K562 (cell line): ENCODE data around the gene CIAO2A. TPM values are rescaled to one million over a fixed set of nuclear protein-coding genes. Genes with fewer than 3 reads are reported as not detected.

ENCODE experiments used
- CBFA2T3 ChIP-seq: fragments of 450-650 bp; IDR thresholded peaks from 2 replicates; pipeline ENCODE4 v1.6.1; 2017
- CREB3 ChIP-seq: fragments of 450-650 bp; conservative IDR thresholded peaks from 2 replicates; pipeline ENCODE4 v1.6.1; 2016; ENCODE audit warnings: missing genetic modification characterization, low read depth, mild to moderate bottlenecking, missing compliant biosample characterization, moderate library complexity
- ELF1 ChIP-seq: fragments of 200-800 bp; sonication (Bioruptor generic); IDR thresholded peaks from 2 replicates; pipeline ENCODE4 v1.6.1; 2016; ENCODE audit warnings: missing genetic modification characterization, missing compliant biosample characterization
- ETS2 ChIP-seq: IDR thresholded peaks from 2 replicates; pipeline ENCODE4 v1.6.1; 2016; ENCODE audit warnings: borderline replicate concordance, missing genetic modification characterization, mild to moderate bottlenecking, moderate library complexity, missing compliant biosample characterization; ENCODE audit not compliant: poor library complexity, severe bottlenecking
- FOXJ2 ChIP-seq: fragments of 200-800 bp; sonication (Bioruptor generic); IDR thresholded peaks from 2 replicates; pipeline ENCODE4 v1.6.1; 2016; ENCODE audit warnings: missing genetic modification characterization, missing compliant biosample characterization
- GABPA ChIP-seq: fragments of 200-800 bp; sonication (Bioruptor generic); conservative IDR thresholded peaks from 2 replicates; pipeline ENCODE4 v1.6.1; 2016; ENCODE audit warnings: low read depth, missing genetic modification characterization, missing compliant biosample characterization
- HCFC1 ChIP-seq: IDR thresholded peaks from 2 replicates; pipeline ENCODE4 v1.6.1; 2012; ENCODE audit warnings: low read depth, low read length, improper control_type of control experiment
- NR2C2 ChIP-seq, 2 experiments: fragments of 200-800 bp in 1 of 2; sonication (Bioruptor generic) in 1 of 2; sonication (generic) in 1 of 2; formaldehyde crosslinking in 1 of 2; IDR thresholded peaks; 2 replicates each; pipeline versions ENCODE4 v1.6.1 to v1.8.0; 2016 to 2022; ENCODE audit warnings: mild to moderate bottlenecking in 1 of 2, missing compliant biosample characterization in 1 of 2, missing genetic modification characterization in 1 of 2, missing genetic modification reagents in 1 of 2
- NR4A1 ChIP-seq, 2 experiments: fragments of 250-450 bp in 1 of 2; fragments of 450-650 bp in 1 of 2; sonication (Bioruptor Pico) in 1 of 2; IDR thresholded peaks; 2 replicates each; pipeline versions ENCODE4 v1.4.0 to v1.6.1; 2016 to 2020; ENCODE audit warnings: mild to moderate bottlenecking in 2 of 2, missing compliant biosample characterization in 1 of 2, missing genetic modification characterization in 1 of 2, moderate library complexity in 1 of 2
- RUNX1 ChIP-seq: sonication (generic); IDR thresholded peaks from 2 replicates; pipeline ENCODE4 v1.6.1; 2016; ENCODE audit warnings: antibody characterized with exemption, low read depth
- SOX6 ChIP-seq: fragments of 450-650 bp; IDR thresholded peaks from 2 replicates; pipeline ENCODE4 v1.6.1; 2014; ENCODE audit warnings: mild to moderate bottlenecking
- USF2 ChIP-seq: sonication (generic); formaldehyde crosslinking; IDR thresholded peaks from 2 replicates; pipeline ENCODE4 v1.5.0; 2020; ENCODE audit warnings: missing genetic modification reagents
- XRCC4 ChIP-seq: IDR thresholded peaks from one replicate; pipeline ENCODE4 v1.6.1; 2011; ENCODE audit not compliant: insufficient read depth, insufficient read length; ENCODE audit errors: extremely low read depth
- ZNF124 ChIP-seq: sonication (generic); formaldehyde crosslinking; IDR thresholded peaks from 2 replicates; pipeline ENCODE4 v1.8.1; 2022; ENCODE audit warnings: missing genetic modification reagents
- ZNF143 ChIP-seq: sonication (generic); formaldehyde crosslinking; IDR thresholded peaks from 2 replicates; pipeline ENCODE4 v1.9.0; 2022; ENCODE audit warnings: mild to moderate bottlenecking, missing genetic modification reagents
- polyA plus RNA-seq, 8 experiments: library from polyadenylated mRNA; depleted of rRNA in 4 of 8; stranded (reverse) in 5 of 8; unstranded in 3 of 8; fragments of >200 nt; fragmentation: Nextera tagmentation in 2 of 8; fragmentation: Illumina TruSeq in 1 of 8; extraction: Ambion mirVana in 2 of 8; extraction: Trizol in 1 of 8; gene quantifications; 2 replicates each; pipeline versions ENCODE4 v1.2.1 to v1.2.3, GENCODE V29; 2011 to 2014; ENCODE audit warnings: inconsistent platforms in 1 of 8, missing spikeins in 1 of 8
- total RNA-seq, 7 experiments: library from RNA; depleted of rRNA in 6 of 7; stranded (reverse); fragments of >200 nt in 6 of 7; fragmentation: Illumina TruSeq in 2 of 7; extraction: Trizol in 2 of 7; gene quantifications; 2 replicates each; pipeline versions ENCODE4 v1.2.1 to v1.2.3, GENCODE V29; 2011 to 2021; ENCODE audit warnings: low replicate concordance in 1 of 7

The CIAO2A gene
- total and polyA plus RNA-seq, 9 of the 15 experiments (the other 6 are each of a cell fraction or from before 2014, with no cell fraction given), result 161 to 429 (median 313) TPM

DNA sequence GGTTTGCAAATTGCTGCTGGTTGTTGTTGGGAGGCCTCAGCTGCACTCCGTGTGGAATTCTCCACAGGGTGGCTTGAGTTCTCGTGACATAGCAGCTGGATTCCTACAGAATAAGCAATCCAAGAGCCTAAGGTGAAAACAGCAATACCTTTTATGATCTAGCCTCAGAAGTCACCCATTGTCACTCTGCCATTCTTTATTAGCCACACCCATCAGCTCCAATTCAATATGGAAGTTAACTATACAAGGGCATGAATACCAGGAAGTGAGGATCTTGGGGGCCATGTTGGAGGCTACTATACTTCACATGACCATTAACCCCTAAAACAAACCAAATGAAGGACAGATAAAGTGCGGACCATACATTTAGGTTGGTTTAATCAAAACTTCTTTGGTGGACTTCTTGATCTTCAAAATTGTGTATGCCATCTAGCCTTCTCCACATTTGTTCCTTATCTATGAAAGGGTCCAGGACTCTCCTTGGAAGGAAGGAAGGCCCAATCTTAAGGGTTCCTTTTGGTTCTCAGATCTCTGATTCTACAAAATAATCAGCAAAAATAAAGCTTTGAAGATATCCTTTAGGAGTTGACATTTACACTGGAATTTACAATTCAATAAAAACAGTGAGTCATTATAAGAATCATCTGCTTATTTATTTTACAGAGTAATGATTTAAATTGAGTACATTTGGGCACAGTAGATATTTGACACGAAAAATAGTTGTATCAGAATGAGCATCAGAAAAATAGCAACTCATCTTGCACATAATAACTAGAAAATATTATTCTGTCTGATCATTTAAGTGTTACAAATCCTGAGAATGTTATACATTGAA, 21.5 kb downstream of the CIAO2A start (continued):
- no peak for TF ChIP-seq NR4A1 (CRISPR knock-in tag; IDR thresholded peaks at IDR 0.05)
- peak; percentile 61; the same call in 1 of the 2 replicates for TF ChIP-seq NR4A1 (tag; IDR thresholded peaks at IDR 0.05)
- TF ChIP-seq RUNX1, result no peak
- TF ChIP-seq HCFC1, result no peak
- TF ChIP-seq NR2C2 (CRISPR knock-in tag; IDR thresholded peaks at IDR 0.05), result no peak
- peak; percentile 6; the same call in 1 of the 2 replicates for TF ChIP-seq NR2C2 (tag; IDR thresholded peaks at IDR 0.05)
- peak; percentile 40; the same call in 1 of the 2 replicates for TF ChIP-seq GABPA
- no peak for TF ChIP-seq XRCC4
- TF ChIP-seq USF2 (CRISPR knock-in tag), result no peak
- peak; percentile 68 for TF ChIP-seq FOXJ2 (tag)
- TF ChIP-seq SOX6, result no peak
- TF ChIP-seq ELF1 (tag), result peak; percentile 86
- TF ChIP-seq ETS2 (tag), result no peak
- peak; percentile 74; the same call in 1 of the 2 replicates for TF ChIP-seq CREB3 (tag)
- no peak for TF ChIP-seq CBFA2T3
- no peak for TF ChIP-seq ZNF124 (CRISPR knock-in tag)
- TF ChIP-seq ZNF143, result no peak
